Kidney epithelial cell (primary cell): ENCODE results near the gene PSMF1. TPM values are rescaled to one million over a fixed set of nuclear protein-coding genes. Genes with fewer than 3 reads are reported as not detected.

Experiments
- DNase-seq: peaks from one replicate; pipeline ENCODE4 v3.0.0-alpha.2; 2010; ENCODE audit warnings: low read depth
- H3K27me3 ChIP-seq: 2 replicates; pipeline ENCODE4 v1.6.0; 2011; ENCODE audit warnings: low read length; ENCODE audit not compliant: control insufficient read depth, insufficient read depth
- H3K36me3 ChIP-seq: 2 replicates; pipeline ENCODE4 v1.5.1; 2011; ENCODE audit warnings: low read length; ENCODE audit not compliant: control insufficient read depth, insufficient read depth
- H3K4me3 ChIP-seq: 2 replicates; pipeline ENCODE4 v1.5.1; 2011; ENCODE audit warnings: low read depth, mild to moderate bottlenecking, control low read depth, low read length
- CTCF ChIP-seq: IDR thresholded peaks from 2 replicates; pipeline ENCODE4 v1.5.1; 2011; ENCODE audit warnings: mild to moderate bottlenecking, moderate library complexity, low read length, control low read depth, inconsistent platforms; ENCODE audit not compliant: insufficient read depth, poor library complexity, severe bottlenecking
- total RNA-seq: library from RNA; depleted of rRNA; stranded (reverse); fragments of >200 nt; gene quantifications from 2 replicates; pipeline ENCODE4 v1.2.3, GENCODE V29; 2015

The PSMF1 gene
- total RNA-seq, 1 donor from 2014 or later, result 323 TPM

DNA sequence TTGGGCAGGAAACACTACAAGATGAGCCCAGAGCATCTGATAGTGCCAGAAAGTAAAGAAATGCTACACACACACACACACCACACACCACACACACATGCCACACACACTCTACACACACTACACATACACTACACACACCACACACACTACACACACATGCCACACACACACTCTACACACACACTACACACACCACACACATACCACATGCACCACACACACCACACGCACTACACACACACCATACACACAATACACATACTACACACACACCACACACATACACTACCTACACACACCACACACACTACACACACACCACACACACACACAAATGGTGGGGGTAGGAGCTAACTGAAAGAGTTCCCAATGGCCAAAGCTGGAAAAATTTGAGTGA, 69.9 kb downstream of the PSMF1 start:
- Histone ChIP-seq H3K27me3 (peaks cover 32% of the 10 kb centered on the region), H3K4me3 (no peak overlapping the region), H3K36me3 (no peaks in the 10 kb centered on the region)
- no peak for TF ChIP-seq CTCF
- no peak for DNase-seq

- TF ChIP-seq CTCF, result no peak
- DNase-seq, result no peak
- no peak overlapping the region for H3K4me3 ChIP-seq
- no peaks in the 10 kb centered on the region for H3K36me3 ChIP-seq
- peaks cover 22% of the 10 kb centered on the region for H3K27me3 ChIP-seq
These were observed 71.4 kb downstream of the PSMF1 start for GRCh38 chr20:1189827-1190226.

DNA sequence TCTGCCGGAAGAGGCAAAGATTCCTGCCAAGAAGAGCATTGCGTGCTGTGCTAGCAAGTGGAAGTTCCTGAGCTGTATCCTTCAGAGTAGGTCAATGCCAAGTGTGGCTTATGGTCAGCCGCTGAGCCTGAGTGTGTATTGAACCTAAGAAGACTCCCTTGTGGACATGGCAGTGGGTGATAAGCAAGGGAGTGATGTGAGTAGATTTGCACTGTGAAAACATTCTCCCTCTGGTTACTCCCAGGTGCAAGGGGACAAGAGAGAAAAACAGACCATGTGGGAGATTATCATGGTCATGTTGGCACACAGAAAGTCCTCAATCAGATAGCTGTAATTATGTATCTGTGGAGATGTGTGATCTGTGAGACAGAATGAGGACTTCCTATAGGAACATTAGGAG, 72.4 kb downstream of the PSMF1 start:
- Histone ChIP-seq H3K4me3 (no peak overlapping the region), H3K36me3 (no peaks in the 10 kb centered on the region), H3K27me3 (peaks cover 17% of the 10 kb centered on the region)
- TF ChIP-seq CTCF, result no peak
- no peak for DNase-seq

DNA sequence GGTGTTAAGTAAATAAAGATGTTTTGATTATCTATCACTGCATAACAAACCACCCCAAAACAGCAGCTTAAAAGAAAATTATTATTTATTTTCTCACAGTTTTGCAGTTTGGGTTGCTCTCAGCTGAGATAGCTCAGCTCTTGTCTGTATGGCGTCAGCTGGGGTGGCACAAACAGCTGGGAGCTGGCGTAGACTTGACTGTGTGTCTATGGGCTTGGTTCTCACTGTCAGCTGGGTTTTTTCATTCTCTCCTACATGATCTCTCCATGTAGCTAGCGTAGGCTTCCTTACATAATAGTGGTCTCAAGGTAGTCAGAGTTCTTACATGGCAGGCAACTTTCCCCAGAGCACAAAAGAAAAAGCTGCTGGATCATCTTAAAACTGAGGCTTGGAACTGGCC, 72.9 kb downstream of the PSMF1 start:
- H3K36me3 ChIP-seq, result no peaks in the 10 kb centered on the region
- H3K4me3 ChIP-seq, result no peak overlapping the region
- no peak for TF ChIP-seq CTCF
- peaks cover 16% of the 10 kb centered on the region for H3K27me3 ChIP-seq
- DNase-seq, result no peak

DNA sequence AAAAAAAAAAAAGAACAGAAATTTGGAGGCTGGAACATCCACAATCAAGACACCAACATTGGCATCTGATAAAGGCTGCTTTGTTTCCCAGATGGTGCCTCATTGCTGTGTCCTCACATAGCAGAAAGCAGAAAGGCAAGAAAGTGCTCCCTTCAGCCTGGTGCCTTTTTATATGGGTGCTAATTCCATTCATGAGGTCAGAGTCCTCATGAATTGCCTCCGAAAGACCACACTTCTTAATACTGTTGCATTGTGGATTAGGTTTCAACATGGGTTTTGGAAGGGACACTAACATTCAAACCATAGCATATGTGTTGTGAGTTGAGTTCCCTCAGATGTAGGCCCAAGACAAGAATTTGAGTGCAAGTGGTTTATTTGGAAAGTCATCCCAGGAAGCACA, 76.8 kb downstream of the PSMF1 start:
- peaks cover 12% of the 10 kb centered on the region for H3K27me3 ChIP-seq
- no peak for TF ChIP-seq CTCF
- H3K36me3 ChIP-seq, result no peaks in the 10 kb centered on the region
- no peak overlapping the region for H3K4me3 ChIP-seq
- no peak for DNase-seq

- H3K4me3 ChIP-seq, result no peak overlapping the region
- no peak for TF ChIP-seq CTCF
- no peaks in the 10 kb centered on the region for H3K36me3 ChIP-seq
- no peak for DNase-seq
- H3K27me3 ChIP-seq, result peaks cover 12% of the 10 kb centered on the region
These were observed 78.2 kb downstream of the PSMF1 start for GRCh38 chr20:1196634-1197033.
